Esophagus muscularis mucosa (tissue), 4 donors: Measurements from ENCODE around the gene ACSF3. TPM values are rescaled to one million over a fixed set of nuclear protein-coding genes. Genes with fewer than 3 reads are reported as not detected.

Experiments
- DNase-seq: peaks from one replicate; pipeline ENCODE4 v3.0.0-alpha.2; 2017; ENCODE audit errors: extremely low spot score
- H3K27ac ChIP-seq, 4 donors: fragments of 200-600 bp; sonication (generic); replicated peaks in 1 of 4; 1 replicate in 3 of 4; 2 replicates in 1 of 4; pipeline ENCODE4 v1.5.1; 2016 to 2019; ENCODE audit warnings: mild to moderate bottlenecking in 1 of 4
- H3K27me3 ChIP-seq, 4 donors: fragments of 200-600 bp; sonication (generic); one replicate each; pipeline versions ENCODE4 v1.5.1 to v1.6.0; 2016 to 2019
- H3K36me3 ChIP-seq, 4 donors: fragments of 200-600 bp; sonication (generic); one replicate each; pipeline ENCODE4 v1.5.1; 2016 to 2019
- H3K4me1 ChIP-seq, 4 donors: fragments of 200-600 bp; sonication (generic); one replicate each; pipeline ENCODE4 v1.5.1; 2016 to 2019
- H3K4me3 ChIP-seq, 4 donors: fragments of 200-600 bp; sonication (generic); 1 replicate in 2 of 4; 2 replicates in 2 of 4; pipeline ENCODE4 v1.5.1; 2016 to 2019; ENCODE audit warnings: mild to moderate bottlenecking in 4 of 4, moderate library complexity in 1 of 4
- H3K9me3 ChIP-seq, 4 donors: fragments of 200-600 bp; sonication (generic); 1 replicate in 3 of 4; 2 replicates in 1 of 4; pipeline ENCODE4 v1.5.1; 2016 to 2019
- CTCF ChIP-seq, 3 experiments: fragments of 200-600 bp in 2 of 3; fragments of 450-650 bp in 1 of 3; sonication (generic) in 2 of 3; IDR thresholded peaks; one replicate each; pipeline ENCODE4 v1.5.1; 2017 to 2019; ENCODE audit warnings: antibody characterized with exemption in 3 of 3, mild to moderate bottlenecking in 2 of 3, moderate library complexity in 1 of 3
- EP300 ChIP-seq: sonication (generic); formaldehyde crosslinking; IDR thresholded peaks from one replicate; pipeline ENCODE4 v1.6.1; 2017; ENCODE audit warnings: antibody characterized with exemption
- POLR2A ChIP-seq: fragments of 450-650 bp; IDR thresholded peaks from one replicate; pipeline ENCODE4 v1.6.1; 2017; ENCODE audit warnings: antibody characterized with exemption, moderate library complexity, mild to moderate bottlenecking, low read depth
- POLR2AphosphoS5 ChIP-seq, 2 donors: sonication (generic); formaldehyde crosslinking; IDR thresholded peaks; one replicate each; pipeline ENCODE4 v1.6.1; 2017; ENCODE audit warnings: antibody characterized with exemption in 2 of 2
- WGBS: methylation state at CpG from one replicate; pipeline ENCODE4 v1.1.5; 2018; 5-methylcytosine and 5-hydroxymethylcytosine counted together
- intact Hi-C: fragments of 100-400 bp; cut with DNase I; formaldehyde crosslinking; loops from one replicate; pipeline ENCODE4 v1.15.1; 2023
- total RNA-seq, 4 donors: library from RNA; depleted of rRNA; stranded (reverse); fragments of >200 nt; gene quantifications; one replicate each; pipeline versions ENCODE4 v1.1.0 to v1.2.1, GENCODE V29; 2016

ACSF3 gene
- total RNA-seq, 4 donors from 2014 or later = 23.5 to 29.8 (median 27.2) TPM

DNA sequence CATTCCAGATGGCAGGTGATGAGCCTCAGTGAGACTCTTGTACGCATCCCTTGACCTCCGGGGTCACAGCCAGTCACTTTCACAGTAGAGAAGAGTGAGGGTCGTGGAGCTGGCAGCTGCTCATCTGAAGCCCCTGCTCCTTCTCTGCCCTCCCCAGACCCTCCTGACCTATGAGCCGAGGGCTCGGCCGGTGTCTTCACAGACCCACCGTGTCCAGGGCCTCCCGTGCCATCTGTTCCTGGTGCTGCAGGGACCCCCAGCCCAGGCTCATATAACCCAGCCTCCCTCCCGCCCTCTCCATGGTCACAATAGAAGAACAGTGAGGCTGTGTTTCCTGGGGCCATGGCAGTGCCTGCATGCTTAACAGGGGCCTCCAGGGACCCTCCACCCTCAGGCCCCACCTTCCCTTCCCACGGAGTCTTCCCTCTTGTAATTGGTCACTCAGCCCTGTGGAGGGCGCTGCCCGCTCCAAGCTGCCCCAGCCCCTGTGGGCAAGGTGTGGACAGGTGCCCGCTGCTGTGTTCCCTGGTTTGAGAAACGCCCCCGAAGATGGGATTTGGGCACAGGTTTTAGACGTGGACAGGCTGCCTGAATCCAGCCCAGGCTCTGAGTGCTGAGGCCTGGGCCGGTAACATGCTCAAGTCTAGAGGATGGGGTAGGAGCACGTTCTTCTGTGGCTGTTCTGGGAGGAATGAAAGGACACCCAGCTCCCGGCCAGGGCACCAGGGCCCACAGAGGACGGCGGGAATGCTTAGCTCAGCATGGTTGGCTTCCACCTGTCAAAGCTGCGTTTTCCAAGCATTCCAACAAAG is 38.7 kb downstream of the ACSF3 start:
- peaks cover 29 to 73% (median 55%) of the 10 kb centered on the region in 4 donors for H3K36me3 ChIP-seq
- H3K9me3 ChIP-seq = peaks cover 0 to 5% (median 0%) of the 10 kb centered on the region in 4 donors
- no peak for TF ChIP-seq EP300
- no peak for TF ChIP-seq POLR2A
- H3K4me3 ChIP-seq = no peak overlapping the region
- 91% methylated on average over 17 of the region's 22 CpGs for WGBS
- no peaks in the 10 kb centered on the region for H3K27me3 ChIP-seq
- H3K27ac ChIP-seq = no peak overlapping the region
- no peak for DNase-seq
- intact Hi-C loops = no loop called here
- H3K4me1 ChIP-seq = no peaks in the 10 kb centered on the region

GRCh38 chr16:89133457-89134127 is 39.9 kb downstream of the ACSF3 start:
- peaks cover 0 to 5% (median 0%) of the 10 kb centered on the region in 4 donors for H3K9me3 ChIP-seq
- intact Hi-C loops = no loop called here
- H3K27me3 ChIP-seq = no peaks in the 10 kb centered on the region
- 98% methylated on average over 9 of the region's 25 CpGs for WGBS
- peaks cover 29 to 78% (median 60%) of the 10 kb centered on the region in 4 donors for H3K36me3 ChIP-seq
- no peak for DNase-seq
- H3K27ac ChIP-seq = no peak overlapping the region
- H3K4me3 ChIP-seq = no peak overlapping the region
- TF ChIP-seq CTCF (IDR thresholded peaks at IDR 0.05) (no peak), POLR2A (no peak), EP300 (no peak)
- H3K4me1 ChIP-seq = no peaks in the 10 kb centered on the region

DNA sequence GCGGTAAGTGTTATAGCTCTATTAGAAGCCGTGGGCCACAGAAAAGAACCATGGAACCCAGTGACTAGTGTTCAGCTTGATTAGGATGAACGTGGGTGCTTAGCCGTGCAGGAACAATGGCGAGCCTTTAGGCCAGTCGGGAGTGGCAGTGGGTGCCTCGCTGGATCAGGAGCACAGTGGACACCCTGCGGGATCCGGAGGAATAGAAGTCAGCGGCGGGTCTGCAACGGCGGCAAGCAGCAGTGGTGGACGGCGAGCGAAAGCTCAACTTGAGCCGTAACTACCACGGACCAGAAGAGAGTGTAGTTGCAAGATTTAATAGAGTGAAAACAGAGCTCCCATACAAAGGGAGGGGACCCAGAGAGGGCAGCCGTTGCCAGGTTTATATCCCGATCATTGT is 40.6 kb downstream of the ACSF3 start:
- WGBS = 92% methylated on average over 20 of the region's 20 CpGs
- peaks cover 29 to 78% (median 60%) of the 10 kb centered on the region in 4 donors for H3K36me3 ChIP-seq
- TF ChIP-seq POLR2A (no peak), CTCF (IDR thresholded peaks at IDR 0.05) (no peak), EP300 (no peak), POLR2AphosphoS5 (IDR thresholded peaks at IDR 0.05) (no peak)
- no peak for DNase-seq
- no peaks in the 10 kb centered on the region for H3K4me1 ChIP-seq
- no peaks in the 10 kb centered on the region for H3K27me3 ChIP-seq
- H3K27ac ChIP-seq = no peak overlapping the region
- no peak overlapping the region for H3K4me3 ChIP-seq
- peaks cover 0 to 3% (median 0%) of the 10 kb centered on the region in 4 donors for H3K9me3 ChIP-seq
- intact Hi-C loops = no loop called here

DNA sequence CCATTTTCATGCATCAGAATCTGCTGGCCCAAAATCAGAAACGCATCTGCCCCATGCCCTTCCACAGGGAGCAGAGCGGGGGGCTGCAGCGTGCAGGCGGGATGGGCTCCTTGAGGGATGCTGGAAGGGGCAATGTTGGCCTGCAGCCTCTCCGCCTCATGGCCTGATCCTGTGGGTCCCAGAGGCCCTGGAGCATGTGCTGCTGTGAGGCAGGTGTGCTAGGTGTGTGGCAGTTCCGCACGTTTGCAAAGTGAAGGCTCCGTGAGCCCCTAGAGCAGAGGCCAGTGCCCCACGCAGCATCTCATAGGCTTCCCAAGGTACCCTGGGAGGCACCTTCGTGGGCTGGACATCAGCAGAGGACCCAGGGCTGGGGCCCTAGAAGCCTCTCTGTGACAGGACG is 41.5 kb downstream of the ACSF3 start:
- intact Hi-C loops = no loop called here
- 94% methylated on average over 8 of the region's 11 CpGs for WGBS
- Histone ChIP-seq H3K4me3 (no peak overlapping the region), H3K27ac (no peak overlapping the region), H3K9me3 (no peaks in the 10 kb centered on the region), H3K4me1 (no peaks in the 10 kb centered on the region), H3K27me3 (no peaks in the 10 kb centered on the region), H3K36me3 (peaks cover 29 to 85% (median 65%) of the 10 kb centered on the region in 4 donors)
- TF ChIP-seq CTCF (IDR thresholded peaks at IDR 0.05) = no peak
- TF ChIP-seq POLR2A = no peak
- TF ChIP-seq POLR2AphosphoS5 (IDR thresholded peaks at IDR 0.05) = no peak
- TF ChIP-seq EP300 = no peak
- DNase-seq = no peak

DNA sequence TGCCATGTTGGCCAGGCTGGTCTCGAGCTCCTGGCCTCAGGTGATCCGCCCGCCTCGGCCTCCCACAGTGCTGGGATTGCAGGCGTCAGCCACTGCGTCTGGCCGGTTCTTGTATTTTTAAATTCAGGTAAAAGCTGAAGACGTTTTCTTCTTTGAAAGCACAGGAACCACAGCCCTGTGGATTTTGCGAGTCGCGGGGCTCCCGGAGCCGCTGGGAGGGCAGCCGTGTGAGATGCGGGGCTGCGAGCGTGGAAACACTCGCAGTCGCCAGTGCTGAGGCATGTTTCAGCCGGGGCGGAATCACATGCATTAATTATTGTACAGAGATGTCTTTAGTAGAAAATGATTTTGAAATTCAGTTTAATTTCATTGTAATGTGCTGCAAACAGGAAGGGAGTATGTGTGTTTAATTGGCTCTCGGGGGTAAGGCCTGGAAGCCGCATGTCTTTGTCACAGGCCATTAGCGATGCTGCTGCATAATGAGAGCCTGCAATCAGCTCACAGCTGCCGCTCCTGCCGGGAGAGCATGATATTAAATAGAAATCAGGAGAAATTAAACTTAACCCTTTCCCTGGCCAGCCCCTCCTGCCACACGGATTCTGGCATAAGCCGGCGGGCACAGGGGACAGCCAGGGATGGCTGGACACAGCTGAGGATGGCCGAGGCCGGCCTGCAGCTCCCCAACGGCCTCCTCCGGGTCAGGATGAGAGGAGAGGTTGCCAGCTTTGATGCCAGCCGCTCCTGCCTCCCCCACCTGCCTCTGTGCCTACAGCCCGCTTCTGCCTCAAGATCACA is 42.5 kb downstream of the ACSF3 start:
- TF ChIP-seq CTCF (IDR thresholded peaks at IDR 0.05) (no peak), POLR2AphosphoS5 (IDR thresholded peaks at IDR 0.05) (no peak), EP300 (no peak), POLR2A (no peak)
- H3K36me3 ChIP-seq = peaks cover 29 to 90% (median 74%) of the 10 kb centered on the region in 4 donors
- intact Hi-C loops = no loop called here

More for the DNA sequence above, 42.5 kb downstream of the ACSF3 start:
- Histone ChIP-seq H3K9me3 (no peaks in the 10 kb centered on the region), H3K27me3 (no peaks in the 10 kb centered on the region), H3K4me1 (no peaks in the 10 kb centered on the region), H3K4me3 (no peak overlapping the region), H3K27ac (no peak overlapping the region)
- DNase-seq = no peak
- WGBS = 91% methylated on average over 31 of the region's 35 CpGs
